ENCODE results near the gene LRP11.

The LRP11 gene

DNA sequence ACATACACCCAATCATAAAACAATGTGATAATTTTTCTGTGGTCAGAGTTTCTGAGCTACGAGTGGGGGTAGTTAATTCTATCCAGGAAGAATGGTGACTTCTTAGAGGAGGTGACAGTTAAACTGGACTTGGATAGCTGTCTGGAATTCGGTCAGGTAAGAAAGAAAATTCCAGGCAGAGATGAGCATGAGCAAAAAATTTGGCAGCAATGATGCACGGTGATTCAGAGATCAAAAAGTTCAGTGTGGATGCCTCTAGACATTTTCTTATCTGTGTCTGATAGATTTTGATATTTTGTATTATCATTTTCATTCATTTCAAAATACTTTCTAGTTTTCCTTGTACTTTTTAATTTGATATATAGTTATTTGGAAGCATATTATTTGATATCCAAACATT is 21.7 kb upstream of the LRP11 start:
- Histone ChIP-seq H3K27me3 (replicated peaks; ENCODE audit: insufficient read depth, low read length) (peaks cover 44% of the 10 kb centered on the region), H2AFZ (ENCODE audit: low read length) (no peak overlapping the region), H4K20me1 (ENCODE audit: insufficient read depth, low read length) (no peaks in the 10 kb centered on the region), H3K79me2 (ENCODE audit: low read length) (no peaks in the 10 kb centered on the region), H3K9me3 (replicated peaks; ENCODE audit: insufficient read depth, low read length) (no peaks in the 10 kb centered on the region), H3K27ac (ENCODE audit: low read length) (no peak overlapping the region), H3K4me1 (ENCODE audit: low read length) (no peaks in the 10 kb centered on the region), H3K9me2 (replicated peaks; ENCODE audit: insufficient read depth, low read length) (no peaks in the 10 kb centered on the region), H3F3A (ENCODE audit: insufficient read depth, low read length) (no peaks in the 10 kb centered on the region), H3K4me2 (ENCODE audit: low read depth, low read length) (no peak overlapping the region), H3K4me3 (ENCODE audit: low read length) (no peak overlapping the region), H3K9ac (ENCODE audit: low read length) (no peak overlapping the region), H3K36me3 (replicated peaks; ENCODE audit: insufficient read depth, low read length) (no peaks in the 10 kb centered on the region)
- DNase-seq, result no peak
- TF ChIP-seq, protein P1, sequence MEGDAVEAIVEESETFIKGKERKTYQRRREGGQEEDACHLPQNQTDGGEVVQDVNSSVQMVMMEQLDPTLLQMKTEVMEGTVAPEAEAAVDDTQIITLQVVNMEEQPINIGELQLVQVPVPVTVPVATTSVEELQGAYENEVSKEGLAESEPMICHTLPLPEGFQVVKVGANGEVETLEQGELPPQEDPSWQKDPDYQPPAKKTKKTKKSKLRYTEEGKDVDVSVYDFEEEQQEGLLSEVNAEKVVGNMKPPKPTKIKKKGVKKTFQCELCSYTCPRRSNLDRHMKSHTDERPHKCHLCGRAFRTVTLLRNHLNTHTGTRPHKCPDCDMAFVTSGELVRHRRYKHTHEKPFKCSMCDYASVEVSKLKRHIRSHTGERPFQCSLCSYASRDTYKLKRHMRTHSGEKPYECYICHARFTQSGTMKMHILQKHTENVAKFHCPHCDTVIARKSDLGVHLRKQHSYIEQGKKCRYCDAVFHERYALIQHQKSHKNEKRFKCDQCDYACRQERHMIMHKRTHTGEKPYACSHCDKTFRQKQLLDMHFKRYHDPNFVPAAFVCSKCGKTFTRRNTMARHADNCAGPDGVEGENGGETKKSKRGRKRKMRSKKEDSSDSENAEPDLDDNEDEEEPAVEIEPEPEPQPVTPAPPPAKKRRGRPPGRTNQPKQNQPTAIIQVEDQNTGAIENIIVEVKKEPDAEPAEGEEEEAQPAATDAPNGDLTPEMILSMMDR (IDR thresholded peaks at IDR 0.05; ENCODE audit: low read length), result no peak
- TF ChIP-seq EZH2phosphoT487 (IDR thresholded peaks at IDR 0.05; ENCODE audit: low read length), result no peak
- no peak for TF ChIP-seq EZH2 (optimal IDR thresholded peaks at IDR 0.05; ENCODE audit: low read depth, low read length)

DNA sequence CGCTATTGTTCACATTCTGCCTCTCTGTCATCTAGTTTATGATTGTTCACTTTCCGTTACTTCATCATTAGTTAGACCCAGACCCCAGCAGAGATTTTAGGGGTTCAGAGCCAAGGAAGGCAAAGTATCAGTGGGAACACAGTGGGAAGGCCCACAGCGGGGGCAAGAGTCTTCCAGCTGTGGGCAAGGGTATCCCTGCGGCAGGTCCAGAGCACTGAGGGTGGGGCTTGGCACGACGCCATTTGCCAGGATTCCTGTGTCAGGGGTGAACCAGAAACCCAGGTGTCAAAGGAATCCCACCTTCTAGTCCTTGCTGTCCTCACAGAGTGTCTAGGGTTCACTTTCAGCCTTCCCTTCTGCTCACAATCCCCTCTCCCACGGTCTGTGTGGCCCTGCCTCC is 20.5 kb upstream of the LRP11 start:
- TF ChIP-seq, protein P1 (IDR thresholded peaks at IDR 0.05; ENCODE audit: low read length), result no peak
- TF ChIP-seq EZH2phosphoT487 (IDR thresholded peaks at IDR 0.05; ENCODE audit: low read length) (no peak), EZH2 (optimal IDR thresholded peaks at IDR 0.05; ENCODE audit: low read depth, low read length) (no peak)
- Histone ChIP-seq H3K4me3 (ENCODE audit: low read length) (no peak overlapping the region), H4K20me1 (ENCODE audit: insufficient read depth, low read length) (no peaks in the 10 kb centered on the region), H3K4me2 (ENCODE audit: low read depth, low read length) (no peak overlapping the region), H3K79me2 (ENCODE audit: low read length) (no peaks in the 10 kb centered on the region), H3F3A (ENCODE audit: insufficient read depth, low read length) (no peaks in the 10 kb centered on the region), H3K4me1 (ENCODE audit: low read length) (no peaks in the 10 kb centered on the region), H3K9me3 (replicated peaks; ENCODE audit: insufficient read depth, low read length) (no peaks in the 10 kb centered on the region), H3K9ac (ENCODE audit: low read length) (no peak overlapping the region), H2AFZ (ENCODE audit: low read length) (no peak overlapping the region), H3K9me2 (replicated peaks; ENCODE audit: insufficient read depth, low read length) (no peaks in the 10 kb centered on the region), H3K27me3 (replicated peaks; ENCODE audit: insufficient read depth, low read length) (peaks cover 37% of the 10 kb centered on the region), H3K27ac (ENCODE audit: low read length) (no peak overlapping the region), H3K36me3 (replicated peaks; ENCODE audit: insufficient read depth, low read length) (no peaks in the 10 kb centered on the region)
- no peak for DNase-seq

DNA sequence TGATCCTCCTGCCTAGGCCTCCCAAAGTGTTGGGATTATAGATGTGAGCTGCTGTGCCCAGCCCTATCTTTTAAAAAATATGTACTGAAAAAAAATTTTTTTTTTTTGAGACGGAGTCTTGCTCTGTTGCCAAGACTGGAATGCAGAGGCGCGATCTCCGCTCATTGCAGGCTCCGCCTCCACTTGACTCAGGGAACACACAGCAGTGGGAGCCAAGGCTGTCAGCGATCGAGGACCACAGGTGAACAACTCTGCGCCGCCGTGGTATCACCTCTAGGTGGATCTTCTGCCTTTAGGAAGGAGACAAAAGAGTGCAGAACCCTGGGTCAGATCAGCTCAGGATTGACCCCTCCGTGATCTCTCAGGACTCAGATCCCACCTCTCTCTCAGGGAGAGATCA is 20.1 kb upstream of the LRP11 start:
- H3K27ac ChIP-seq (ENCODE audit: low read length), result no peak overlapping the region
- no peaks in the 10 kb centered on the region for H4K20me1 ChIP-seq (ENCODE audit: insufficient read depth, low read length)
- TF ChIP-seq EZH2 (optimal IDR thresholded peaks at IDR 0.05; ENCODE audit: low read depth, low read length), result no peak
- no peak overlapping the region for H2AFZ ChIP-seq (ENCODE audit: low read length)
- no peaks in the 10 kb centered on the region for H3K9me2 ChIP-seq (replicated peaks; ENCODE audit: insufficient read depth, low read length)
- H3K4me1 ChIP-seq (ENCODE audit: low read length), result no peaks in the 10 kb centered on the region
- H3K27me3 ChIP-seq (replicated peaks; ENCODE audit: insufficient read depth, low read length), result peaks cover 33% of the 10 kb centered on the region
- no peaks in the 10 kb centered on the region for H3K9me3 ChIP-seq (replicated peaks; ENCODE audit: insufficient read depth, low read length)
- H3K4me3 ChIP-seq (ENCODE audit: low read length), result no peak overlapping the region
- no peak overlapping the region for H3K9ac ChIP-seq (ENCODE audit: low read length)
- no peaks in the 10 kb centered on the region for H3K36me3 ChIP-seq (replicated peaks; ENCODE audit: insufficient read depth, low read length)
- H3F3A ChIP-seq (ENCODE audit: insufficient read depth, low read length), result no peaks in the 10 kb centered on the region
- no peaks in the 10 kb centered on the region for H3K79me2 ChIP-seq (ENCODE audit: low read length)
- H3K4me2 ChIP-seq (ENCODE audit: low read depth, low read length), result no peak overlapping the region
- DNase-seq, result no peak

DNA sequence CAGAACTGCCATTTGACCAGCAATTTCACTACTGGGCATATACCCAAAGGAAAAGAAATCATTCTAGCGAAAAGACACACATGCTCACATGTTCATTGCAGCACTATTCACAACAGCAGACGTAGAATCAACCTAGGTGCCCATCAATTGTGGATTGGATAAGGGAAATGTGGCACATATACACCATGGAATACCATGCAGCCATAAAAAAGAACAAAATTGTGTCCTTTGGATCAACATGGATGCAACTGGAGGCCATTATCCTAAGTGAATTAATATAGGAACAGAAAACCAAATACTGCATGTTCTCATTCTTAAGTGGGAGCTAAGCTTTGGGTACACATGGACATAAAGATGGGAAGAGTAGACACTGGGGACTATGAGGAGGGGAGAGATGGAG is 17.7 kb upstream of the LRP11 start:
- no peaks in the 10 kb centered on the region for H3K79me2 ChIP-seq (ENCODE audit: low read length)
- no peaks in the 10 kb centered on the region for H3K9me3 ChIP-seq (replicated peaks; ENCODE audit: insufficient read depth, low read length)
- H3K4me3 ChIP-seq (ENCODE audit: low read length), result no peak overlapping the region
- H4K20me1 ChIP-seq (ENCODE audit: insufficient read depth, low read length), result no peaks in the 10 kb centered on the region
- H3K4me2 ChIP-seq (ENCODE audit: low read depth, low read length), result no peak overlapping the region
- H3K9me2 ChIP-seq (replicated peaks; ENCODE audit: insufficient read depth, low read length), result no peaks in the 10 kb centered on the region
- H3K4me1 ChIP-seq (ENCODE audit: low read length), result no peaks in the 10 kb centered on the region
- no peak overlapping the region for H3K9ac ChIP-seq (ENCODE audit: low read length)
- no peak for DNase-seq
- H3K36me3 ChIP-seq (replicated peaks; ENCODE audit: insufficient read depth, low read length), result no peaks in the 10 kb centered on the region
- H3K27me3 ChIP-seq (replicated peaks; ENCODE audit: insufficient read depth, low read length), result peaks cover 17% of the 10 kb centered on the region
- no peaks in the 10 kb centered on the region for H3F3A ChIP-seq (ENCODE audit: insufficient read depth, low read length)
- H3K27ac ChIP-seq (ENCODE audit: low read length), result no peak overlapping the region
- H2AFZ ChIP-seq (ENCODE audit: low read length), result no peak overlapping the region
- TF ChIP-seq EZH2phosphoT487 (IDR thresholded peaks at IDR 0.05; ENCODE audit: low read length) (no peak), EZH2 (optimal IDR thresholded peaks at IDR 0.05; ENCODE audit: low read depth, low read length) (no peak)
- TF ChIP-seq, protein P1 (IDR thresholded peaks at IDR 0.05; ENCODE audit: low read length), result no peak

Data from MM.1S (cell line).